GM18909 (cell line): ENCODE measurements around the gene OR1S1.
"Not testable (repeated sequence)": the region's sequence is repeated elsewhere in the genome, so short reads cannot be mapped to it uniquely, and the experiment has no call there.

Source experiments
- ATAC-seq: cut with Tn5 transposase; IDR thresholded peaks from one replicate; pipeline ENCODE4 v1.9.1; 2021; ENCODE audit warnings: mild to moderate bottlenecking; ENCODE audit not compliant: unreplicated experiment, poor library complexity

The OR1S1 gene

GRCh38 chr11:58212420-58212819, at the start of gene OR1S1:
OR1S1 (plus strand) TSS chr11:58212720.
- not testable (repeated sequence) for ATAC-seq

DNA sequence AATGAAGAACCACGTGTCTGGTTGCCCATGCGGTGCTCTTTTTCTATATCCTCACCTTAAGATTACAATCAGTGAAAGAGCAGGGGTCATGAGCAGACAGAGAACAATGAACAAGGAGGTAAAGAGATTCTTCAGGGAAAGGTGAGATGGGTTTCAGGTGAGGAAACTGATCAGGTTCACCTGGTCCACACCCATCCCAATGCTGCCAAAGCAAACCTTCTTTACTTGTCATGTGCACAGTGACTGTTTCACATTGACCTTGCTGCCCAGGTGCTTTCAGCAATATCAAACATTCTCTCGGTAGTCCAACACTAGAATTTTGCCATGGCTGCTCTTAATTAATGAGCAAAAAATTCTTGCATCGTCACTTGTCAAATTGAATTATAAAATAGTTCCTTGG, 48.1 kb upstream of the OR1S1 start:
- ATAC-seq, result no peak

DNA sequence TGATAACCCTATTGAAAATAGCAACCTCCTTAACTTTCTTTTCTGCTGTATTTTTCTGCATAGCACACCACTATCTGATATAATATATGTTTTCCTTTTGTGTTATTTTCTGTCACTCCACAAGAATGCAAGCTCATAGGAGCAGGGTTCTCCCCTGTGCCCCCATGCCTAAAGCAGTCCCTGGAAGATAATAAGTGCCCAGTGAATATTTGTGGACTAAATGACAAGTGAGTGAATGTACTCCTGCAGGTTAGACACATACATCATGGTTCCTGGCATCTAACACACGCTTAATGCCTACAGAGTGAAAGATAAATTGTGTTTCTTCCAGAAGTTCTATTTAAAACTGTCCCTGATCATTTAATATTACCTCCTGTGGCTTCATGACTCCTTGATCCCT, 47.5 kb upstream of the OR1S1 start:
- ATAC-seq, result no peak

GRCh38 chr11:58165504-58166106, 46.9 kb upstream of the OR1S1 start:
- ATAC-seq, result no peak

- no peak for ATAC-seq
Measured at GRCh38 chr11:58177409-58178054, 35.0 kb upstream of the OR1S1 start.

DNA sequence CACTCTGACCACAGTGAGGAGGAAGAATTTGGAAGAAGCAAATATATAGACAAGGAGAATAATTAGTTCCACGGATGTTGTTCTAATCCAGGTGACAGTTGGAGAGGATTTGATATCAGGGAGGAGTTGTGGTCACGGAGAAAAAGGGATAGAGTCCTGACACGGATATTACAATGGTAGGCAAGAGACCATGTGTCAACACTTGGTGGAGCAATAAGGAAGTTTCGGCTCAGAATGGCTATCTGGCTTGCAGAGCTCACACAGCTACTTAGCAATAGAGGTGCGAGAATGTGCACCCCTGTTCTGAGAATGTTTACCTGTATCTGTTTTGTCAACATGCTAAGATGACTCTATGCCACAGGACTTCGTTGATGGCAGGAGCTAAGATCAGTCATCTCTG, 34.1 kb upstream of the OR1S1 start:
- no peak for ATAC-seq

GRCh38 chr11:58179648-58180047, 32.9 kb upstream of the OR1S1 start:
- no peak for ATAC-seq

GRCh38 chr11:58186938-58187337, 25.6 kb upstream of the OR1S1 start:
- ATAC-seq, result no peak

GRCh38 chr11:58188770-58189169, 23.8 kb upstream of the OR1S1 start, which contains the start of gene OR9Q2:
OR9Q2 (plus strand) TSS chr11:58189070; CDS start chr11:58190491, 1,421 bp downstream.
- no peak for ATAC-seq

DNA sequence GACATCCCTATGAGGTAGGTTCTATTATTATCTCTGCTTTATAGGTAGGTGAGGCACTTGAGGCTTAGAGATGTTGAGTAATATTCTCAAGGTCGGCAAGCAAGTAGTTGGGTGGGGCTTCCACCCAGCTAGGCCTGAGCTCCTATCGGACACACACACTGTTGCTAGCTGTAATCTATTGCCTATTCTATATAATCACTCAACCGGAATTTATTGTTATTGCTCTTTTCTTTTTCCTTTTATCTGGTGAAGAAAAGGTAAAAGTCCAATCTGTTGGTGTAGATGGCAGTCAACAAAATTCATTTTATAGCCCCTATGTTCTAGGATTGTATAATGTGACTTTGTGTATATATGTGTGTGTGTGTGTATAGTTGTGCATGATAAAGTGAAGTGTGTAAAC, 20.3 kb upstream of the OR1S1 start:
- ATAC-seq, result no peak

GRCh38 chr11:58193391-58193790, 19.1 kb upstream of the OR1S1 start:
- no peak for ATAC-seq

GRCh38 chr11:58195939-58196338, 16.6 kb upstream of the OR1S1 start:
- no peak for ATAC-seq

GRCh38 chr11:58199271-58199670, 13.2 kb upstream of the OR1S1 start:
- ATAC-seq, result no peak

GRCh38 chr11:58204042-58204441, 8.5 kb upstream of the OR1S1 start, which contains the start of gene OR1S2:
OR1S2 (minus strand) TSS chr11:58204142; CDS start chr11:58204142, 0 bp downstream.
- no peak for ATAC-seq

DNA sequence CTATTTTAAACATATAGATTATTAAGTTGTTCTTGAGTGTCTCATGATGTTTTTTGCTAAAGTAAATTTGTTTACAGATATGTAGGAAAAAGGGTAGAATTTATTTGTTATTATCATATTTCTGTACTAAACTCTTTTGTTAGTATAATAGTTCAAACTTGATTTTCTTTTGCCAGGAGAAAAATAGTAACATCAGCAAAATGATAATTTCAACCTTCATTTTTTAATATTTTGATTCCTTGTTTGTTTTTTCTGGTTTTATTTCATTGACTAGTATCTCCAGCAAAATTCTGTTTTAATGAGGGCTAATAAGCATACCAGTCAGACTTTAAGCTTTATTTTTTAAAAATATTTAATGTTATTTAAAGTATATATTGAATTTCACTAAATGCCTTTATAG, 4.0 kb downstream of the OR1S1 start:
- no peak for ATAC-seq

GRCh38 chr11:58222721-58223120, 10.2 kb downstream of the OR1S1 start:
- no peak for ATAC-seq

DNA sequence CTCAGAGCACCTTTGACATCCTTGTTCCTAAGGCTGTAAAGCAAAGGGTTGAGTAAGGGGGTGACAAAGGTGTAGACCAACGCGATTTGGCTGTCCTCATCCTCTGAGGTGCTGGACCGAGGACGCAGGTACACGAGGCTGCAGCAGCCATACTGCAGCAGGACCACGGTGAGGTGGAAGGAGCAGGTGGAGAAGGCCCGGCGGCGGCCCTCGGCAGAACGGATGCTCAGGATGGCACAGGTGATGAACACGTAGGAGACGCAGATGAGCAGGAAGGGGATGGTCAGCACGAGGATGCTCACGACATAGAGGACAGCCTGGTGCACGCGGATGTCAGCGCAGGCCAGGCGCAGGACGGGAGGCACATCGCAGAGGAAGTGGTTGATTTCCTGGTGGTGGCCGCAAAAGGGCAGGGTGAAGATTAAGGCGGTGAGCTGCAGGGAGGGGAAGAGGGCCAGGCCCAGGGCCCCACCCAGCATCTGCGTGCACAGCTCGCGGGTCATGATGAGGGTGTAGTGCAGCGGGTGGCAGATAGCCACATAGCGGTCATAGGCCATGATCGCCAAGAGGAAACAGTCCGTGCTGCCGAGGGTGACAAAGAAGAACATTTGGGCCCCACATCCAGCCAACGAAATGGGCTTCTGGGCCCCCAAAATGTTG, 15.6 kb downstream of the OR1S1 start:
- ATAC-seq, result no peak

DNA sequence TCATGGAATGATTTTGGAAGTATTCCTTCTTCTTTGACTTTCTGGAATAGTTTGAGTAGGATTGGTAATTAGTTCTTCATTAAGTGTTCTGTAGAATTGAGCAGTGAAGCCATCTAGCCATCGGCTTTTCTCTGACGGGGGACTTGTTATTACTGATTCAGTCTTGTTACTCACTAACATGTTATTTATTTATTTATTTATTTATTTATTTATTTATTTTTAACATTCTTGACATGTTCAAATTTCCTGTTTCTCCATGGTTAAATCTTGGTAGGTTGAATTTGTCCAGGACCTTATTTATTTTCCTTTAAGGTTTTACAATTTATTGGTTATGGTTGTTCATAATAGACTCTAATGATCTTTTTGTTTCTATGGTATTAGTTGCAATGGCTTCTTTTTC, 31.4 kb downstream of the OR1S1 start:
- no peak for ATAC-seq

DNA sequence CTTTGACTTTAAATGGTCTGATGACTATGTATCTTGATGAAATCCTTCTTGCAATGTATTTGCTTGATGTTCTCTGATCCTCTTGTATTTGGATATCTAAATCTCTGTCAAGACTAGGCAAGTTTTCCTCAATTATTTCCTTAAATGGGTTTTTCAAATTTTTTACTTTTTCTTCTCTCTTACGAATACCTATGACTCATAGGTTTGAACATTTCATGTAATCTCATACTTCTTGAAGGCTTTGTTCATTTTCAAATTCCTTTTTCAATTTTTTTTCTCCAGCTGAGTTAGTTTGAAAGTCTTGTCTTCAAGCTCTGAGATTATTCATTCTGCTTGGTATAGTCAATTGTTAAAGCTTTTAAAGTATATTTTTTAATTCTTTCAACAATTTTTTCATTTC, 42.4 kb downstream of the OR1S1 start:
- no peak for ATAC-seq

DNA sequence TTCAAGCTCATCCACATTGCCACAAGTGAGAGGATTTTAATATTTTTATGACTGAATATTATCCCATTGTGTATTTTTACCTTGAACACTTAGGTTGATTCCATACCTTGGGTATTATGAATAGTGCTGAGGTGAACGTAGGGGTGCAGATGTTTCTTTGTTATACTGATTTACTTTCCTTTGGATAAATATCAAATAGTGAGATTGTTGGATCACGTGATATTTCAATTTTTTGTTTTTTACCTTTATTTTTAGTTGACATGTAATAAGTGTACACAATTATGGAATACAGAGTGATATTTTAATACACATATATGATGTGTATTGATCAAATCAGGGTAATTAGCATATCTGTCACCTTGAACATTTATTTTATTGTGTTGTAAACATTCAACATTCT, 47.5 kb downstream of the OR1S1 start:
- no peak for ATAC-seq
